IPS-18a (cell line): Measurements from ENCODE around the gene ROBO1.

Experiments
- H3K27ac ChIP-seq: one replicate; pipeline ENCODE4 v1.5.1; 2013; ENCODE audit warnings: low read length
- H3K27me3 ChIP-seq: one replicate; pipeline ENCODE4 v1.6.1; 2013; ENCODE audit warnings: mild to moderate bottlenecking, low read length; ENCODE audit not compliant: control insufficient read depth, insufficient read depth
- H3K36me3 ChIP-seq: one replicate; pipeline ENCODE4 v1.6.1; 2013; ENCODE audit warnings: low read depth, low read length; ENCODE audit not compliant: control insufficient read depth
- H3K4me1 ChIP-seq: one replicate; pipeline ENCODE4 v1.6.1; 2013; ENCODE audit warnings: low read depth, low read length; ENCODE audit not compliant: control insufficient read depth
- H3K4me3 ChIP-seq: one replicate; pipeline ENCODE4 v1.5.1; 2013; ENCODE audit warnings: low read length
- H3K9ac ChIP-seq: one replicate; pipeline ENCODE4 v1.6.1; 2013; ENCODE audit warnings: mild to moderate bottlenecking, low read length, moderate library complexity
- H3K9me3 ChIP-seq: one replicate; pipeline ENCODE4 v1.6.1; 2013; ENCODE audit warnings: low read depth, low read length; ENCODE audit not compliant: control insufficient read depth

The ROBO1 gene

GRCh38 chr3:79253704-79254103 lies 514.1 kb downstream of the ROBO1 start:
- Histone ChIP-seq H3K36me3 (no peaks in the 10 kb centered on the region), H3K9ac (no peak overlapping the region), H3K4me1 (no peaks in the 10 kb centered on the region), H3K9me3 (no peaks in the 10 kb centered on the region), H3K4me3 (no peak overlapping the region), H3K27me3 (no peaks in the 10 kb centered on the region), H3K27ac (no peak overlapping the region)

GRCh38 chr3:79253271-79253670 lies 514.5 kb downstream of the ROBO1 start:
- H3K36me3 ChIP-seq = no peaks in the 10 kb centered on the region
- H3K27ac ChIP-seq = no peak overlapping the region
- H3K9me3 ChIP-seq = no peaks in the 10 kb centered on the region
- H3K4me3 ChIP-seq = no peak overlapping the region
- no peaks in the 10 kb centered on the region for H3K27me3 ChIP-seq
- H3K9ac ChIP-seq = no peak overlapping the region
- H3K4me1 ChIP-seq = no peaks in the 10 kb centered on the region

GRCh38 chr3:79250746-79251145 lies 517.1 kb downstream of the ROBO1 start:
- Histone ChIP-seq H3K4me3 (no peak overlapping the region), H3K27me3 (no peaks in the 10 kb centered on the region), H3K9ac (no peak overlapping the region), H3K36me3 (no peaks in the 10 kb centered on the region), H3K27ac (no peak overlapping the region), H3K4me1 (peaks cover 17% of the 10 kb centered on the region), H3K9me3 (no peaks in the 10 kb centered on the region)

GRCh38 chr3:79249701-79250100 lies 518.1 kb downstream of the ROBO1 start:
- H3K4me3 ChIP-seq = no peak overlapping the region
- peaks cover 25% of the 10 kb centered on the region for H3K4me1 ChIP-seq
- no peaks in the 10 kb centered on the region for H3K9me3 ChIP-seq
- H3K27me3 ChIP-seq = no peaks in the 10 kb centered on the region
- no peak overlapping the region for H3K9ac ChIP-seq
- H3K36me3 ChIP-seq = no peaks in the 10 kb centered on the region
- H3K27ac ChIP-seq = no peak overlapping the region

GRCh38 chr3:79247725-79248043 lies 520.1 kb downstream of the ROBO1 start:
- Histone ChIP-seq H3K9ac (no peak overlapping the region), H3K27me3 (no peaks in the 10 kb centered on the region), H3K27ac (no peak overlapping the region), H3K4me1 (peaks cover 25% of the 10 kb centered on the region), H3K36me3 (no peaks in the 10 kb centered on the region), H3K9me3 (no peaks in the 10 kb centered on the region), H3K4me3 (no peak overlapping the region)

GRCh38 chr3:79246875-79247724 lies 520.7 kb downstream of the ROBO1 start:
- no peaks in the 10 kb centered on the region for H3K36me3 ChIP-seq
- no peak overlapping the region for H3K4me3 ChIP-seq
- H3K27ac ChIP-seq = no peak overlapping the region
- peaks cover under 1% of the 10 kb centered on the region for H3K9me3 ChIP-seq
- no peak overlapping the region for H3K9ac ChIP-seq
- H3K4me1 ChIP-seq = peaks cover 25% of the 10 kb centered on the region
- no peaks in the 10 kb centered on the region for H3K27me3 ChIP-seq

- peak overlapping the region; percentile 0 for H3K4me3 ChIP-seq
Measured at GRCh38 chr3:79245284-79246138, 522.3 kb downstream of the ROBO1 start.

GRCh38 chr3:79236496-79236895 lies 531.3 kb downstream of the ROBO1 start:
- Histone ChIP-seq H3K27ac (no peak overlapping the region), H3K9me3 (no peaks in the 10 kb centered on the region), H3K27me3 (no peaks in the 10 kb centered on the region), H3K9ac (no peak overlapping the region), H3K4me1 (peaks cover 6% of the 10 kb centered on the region), H3K36me3 (no peaks in the 10 kb centered on the region), H3K4me3 (no peak overlapping the region)

More at GRCh38 chr3:79245284-79246138, 522.3 kb downstream of the ROBO1 start:
- H3K9me3 ChIP-seq = peaks cover 5% of the 10 kb centered on the region
- H3K9ac ChIP-seq = no peak overlapping the region
- peak overlapping the region; percentile 35 for H3K27ac ChIP-seq
- H3K36me3 ChIP-seq = no peaks in the 10 kb centered on the region
- H3K27me3 ChIP-seq = no peaks in the 10 kb centered on the region
- peaks cover 25% of the 10 kb centered on the region for H3K4me1 ChIP-seq

- no peak overlapping the region for H3K27ac ChIP-seq
- H3K36me3 ChIP-seq = no peaks in the 10 kb centered on the region
Measured at GRCh38 chr3:79233431-79234060, 534.3 kb downstream of the ROBO1 start.

GRCh38 chr3:79230266-79230665 lies 537.5 kb downstream of the ROBO1 start:
- Histone ChIP-seq H3K27me3 (no peaks in the 10 kb centered on the region), H3K4me3 (no peak overlapping the region), H3K4me1 (peaks cover 6% of the 10 kb centered on the region), H3K36me3 (no peaks in the 10 kb centered on the region), H3K9me3 (no peaks in the 10 kb centered on the region), H3K27ac (no peak overlapping the region), H3K9ac (no peak overlapping the region)

More at GRCh38 chr3:79233431-79234060, 534.3 kb downstream of the ROBO1 start:
- Histone ChIP-seq H3K4me1 (peaks cover 6% of the 10 kb centered on the region), H3K4me3 (no peak overlapping the region), H3K9ac (no peak overlapping the region), H3K9me3 (no peaks in the 10 kb centered on the region), H3K27me3 (no peaks in the 10 kb centered on the region)

- H3K9me3 ChIP-seq = no peaks in the 10 kb centered on the region
- no peaks in the 10 kb centered on the region for H3K27me3 ChIP-seq
- no peaks in the 10 kb centered on the region for H3K36me3 ChIP-seq
- no peak overlapping the region for H3K9ac ChIP-seq
- H3K4me3 ChIP-seq = no peak overlapping the region
- H3K4me1 ChIP-seq = peaks cover 4% of the 10 kb centered on the region
- H3K27ac ChIP-seq = no peak overlapping the region
Measured at GRCh38 chr3:79217096-79217495, 550.7 kb downstream of the ROBO1 start.
